ENCODE data around the gene SNORC.

DNA sequence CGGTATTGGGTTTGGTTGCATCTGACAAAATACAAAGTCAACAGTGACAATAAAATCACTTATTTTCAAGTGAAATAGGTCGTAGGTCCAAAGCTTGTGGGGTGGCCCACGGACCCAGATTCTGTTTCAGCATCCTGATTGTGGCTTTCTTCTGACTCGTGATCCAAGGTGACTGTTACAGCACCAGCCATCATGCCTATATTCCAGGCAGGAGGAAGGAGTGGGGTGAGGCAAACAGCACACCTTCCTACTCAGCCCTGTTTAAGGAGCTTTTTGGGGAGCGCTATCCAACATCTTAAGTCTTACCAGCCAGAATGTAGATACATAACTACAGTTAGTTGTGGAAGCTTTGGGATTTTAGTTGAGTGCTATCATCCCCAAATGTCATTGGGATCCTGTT is 8.7 kb upstream of the SNORC start:
- no peak for TF ChIP-seq POLR2AphosphoS5 (IDR thresholded peaks at IDR 0.05; ENCODE audit: borderline replicate concordance, low read depth, low read length)
- no peak for TF ChIP-seq EZH2 (IDR thresholded peaks at IDR 0.05)
- no peak for TF ChIP-seq FOXP2 (optimal IDR thresholded peaks at IDR 0.05; ENCODE audit: control extremely low read depth, extremely low read length, insufficient read depth)
